ENCODE data around the gene HAP1.

DNA sequence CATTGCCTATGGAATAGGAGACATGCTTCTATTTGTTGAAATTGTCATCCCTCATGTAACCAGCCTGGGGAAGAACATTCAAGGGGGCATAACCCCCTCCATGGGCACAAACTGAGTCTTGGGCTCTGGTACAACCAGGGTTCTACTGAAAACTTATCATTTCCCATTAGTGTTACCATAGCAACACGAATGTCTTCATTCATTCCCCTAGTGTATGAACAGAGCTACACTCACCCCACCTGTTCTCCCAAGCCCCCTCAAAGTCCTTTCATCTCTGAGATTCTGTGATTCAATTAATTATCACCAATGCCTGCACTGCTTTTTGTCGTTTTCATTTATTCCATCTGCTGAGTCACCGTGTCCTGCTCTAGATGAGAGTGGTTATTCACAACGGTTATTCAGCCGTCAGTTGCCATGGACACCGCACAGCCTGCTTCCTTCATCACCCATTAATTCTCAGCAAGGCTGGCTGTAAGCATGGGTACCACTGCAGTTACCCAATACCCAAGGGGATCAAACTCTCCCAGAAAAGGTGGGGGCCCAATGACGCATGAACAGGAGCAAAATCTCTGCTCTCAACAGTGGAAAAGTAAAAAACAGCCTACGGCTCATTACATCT lies 23.9 kb downstream of the HAP1 start:
- TF ChIP-seq CTCF (IDR thresholded peaks at IDR 0.05) (no peak), POLR2A (IDR thresholded peaks at IDR 0.05; ENCODE audit: low read depth) (no peak)
